GM12865 (cell line): ENCODE results near the gene TBC1D22A.

Experiments
- DNase-seq: peaks from one replicate; pipeline ENCODE4 v3.0.0; 2010; ENCODE audit warnings: low read depth
- H3K4me3 ChIP-seq: 2 replicates; pipeline ENCODE4 v1.5.1; 2011; ENCODE audit warnings: mild to moderate bottlenecking, low read depth, low read length, control low read depth
- TF ChIP-seq, protein P1 (sequence below): IDR thresholded peaks from 2 replicates; pipeline ENCODE4 v1.5.1; 2011; ENCODE audit warnings: low read length, control low read depth, low read depth, inconsistent platforms; ENCODE audit not compliant: insufficient read depth; ENCODE audit errors: missing control alignments

Gene TBC1D22A

GRCh38 chr22:47151490-47151889, 389.0 kb downstream of the TBC1D22A start:
- TF ChIP-seq, protein P1, sequence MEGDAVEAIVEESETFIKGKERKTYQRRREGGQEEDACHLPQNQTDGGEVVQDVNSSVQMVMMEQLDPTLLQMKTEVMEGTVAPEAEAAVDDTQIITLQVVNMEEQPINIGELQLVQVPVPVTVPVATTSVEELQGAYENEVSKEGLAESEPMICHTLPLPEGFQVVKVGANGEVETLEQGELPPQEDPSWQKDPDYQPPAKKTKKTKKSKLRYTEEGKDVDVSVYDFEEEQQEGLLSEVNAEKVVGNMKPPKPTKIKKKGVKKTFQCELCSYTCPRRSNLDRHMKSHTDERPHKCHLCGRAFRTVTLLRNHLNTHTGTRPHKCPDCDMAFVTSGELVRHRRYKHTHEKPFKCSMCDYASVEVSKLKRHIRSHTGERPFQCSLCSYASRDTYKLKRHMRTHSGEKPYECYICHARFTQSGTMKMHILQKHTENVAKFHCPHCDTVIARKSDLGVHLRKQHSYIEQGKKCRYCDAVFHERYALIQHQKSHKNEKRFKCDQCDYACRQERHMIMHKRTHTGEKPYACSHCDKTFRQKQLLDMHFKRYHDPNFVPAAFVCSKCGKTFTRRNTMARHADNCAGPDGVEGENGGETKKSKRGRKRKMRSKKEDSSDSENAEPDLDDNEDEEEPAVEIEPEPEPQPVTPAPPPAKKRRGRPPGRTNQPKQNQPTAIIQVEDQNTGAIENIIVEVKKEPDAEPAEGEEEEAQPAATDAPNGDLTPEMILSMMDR = no peak
- H3K4me3 ChIP-seq = no peak overlapping the region
- DNase-seq = no peak

DNA sequence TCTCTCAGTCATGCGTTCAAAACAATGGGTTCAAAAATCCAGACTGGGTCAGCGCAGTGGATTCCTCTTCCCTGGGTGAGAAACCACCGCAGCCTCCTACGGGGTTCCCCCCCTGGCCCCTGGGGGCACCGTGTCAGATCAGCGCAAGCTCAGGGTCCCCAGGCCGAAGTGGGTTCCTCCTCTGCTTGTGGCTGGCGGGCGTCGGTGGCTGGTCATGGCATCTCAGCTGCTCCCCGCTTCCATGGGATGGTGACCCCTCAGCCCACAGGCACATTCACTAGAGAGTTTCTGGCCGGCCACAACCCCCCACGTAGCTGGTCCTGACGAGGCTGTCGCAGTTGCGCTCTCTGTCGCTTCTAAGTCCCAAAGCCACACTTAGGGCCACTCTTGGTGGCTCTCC, 389.8 kb downstream of the TBC1D22A start:
- TF ChIP-seq, protein P1 = no peak
- DNase-seq = no peak
- H3K4me3 ChIP-seq = no peak overlapping the region

DNA sequence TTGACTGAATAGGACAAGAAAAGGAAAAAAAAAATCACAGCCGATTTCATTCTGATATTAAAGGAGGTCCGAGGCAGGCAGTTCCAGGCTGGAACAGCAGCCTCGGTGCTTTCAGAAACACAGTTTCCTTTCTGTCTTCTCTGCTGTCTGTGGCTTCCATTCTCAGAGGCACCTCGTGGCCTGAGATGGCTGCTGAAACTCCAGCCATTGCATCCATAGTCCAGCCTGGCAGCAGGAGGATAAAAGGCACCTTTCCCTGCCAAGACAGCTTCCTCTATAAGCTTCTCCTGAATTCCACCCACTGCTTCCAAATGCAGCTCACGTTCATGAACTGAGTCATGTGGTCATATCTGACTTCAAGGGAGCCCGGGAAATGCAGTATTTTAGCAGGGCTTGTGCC, 390.5 kb downstream of the TBC1D22A start:
- TF ChIP-seq, protein P1 = no peak
- DNase-seq = no peak
- H3K4me3 ChIP-seq = no peak overlapping the region

GRCh38 chr22:47153854-47154525, 391.5 kb downstream of the TBC1D22A start:
- no peak overlapping the region for H3K4me3 ChIP-seq
- TF ChIP-seq, protein P1 = no peak
- DNase-seq = no peak

DNA sequence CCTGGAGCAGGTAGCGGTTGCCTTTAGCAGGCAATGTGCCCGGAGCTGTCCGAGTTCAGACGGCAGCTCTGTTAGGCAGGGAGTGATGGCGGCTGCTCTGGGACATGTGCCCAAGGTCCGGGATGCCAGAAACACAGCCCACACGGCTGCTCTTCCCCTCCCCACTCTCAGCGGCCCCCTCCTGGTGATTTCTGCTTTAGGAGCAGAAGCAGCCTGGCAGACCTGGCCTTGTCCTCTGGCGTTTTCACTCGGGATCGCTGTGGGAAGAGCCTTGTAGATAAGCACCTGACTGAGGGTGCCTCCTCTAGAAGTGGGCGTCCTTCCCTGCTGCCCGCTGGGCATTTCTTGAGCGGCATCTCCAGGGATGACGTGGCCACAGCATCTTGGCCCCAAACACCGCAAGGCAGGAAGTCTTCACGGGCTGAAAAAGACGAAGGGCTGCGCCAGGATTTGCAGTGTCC, 392.2 kb downstream of the TBC1D22A start:
- no peak overlapping the region for H3K4me3 ChIP-seq
- DNase-seq = no peak
- TF ChIP-seq, protein P1 = no peak

- TF ChIP-seq, protein P1 = no peak
- no peak for DNase-seq
- H3K4me3 ChIP-seq = no peak overlapping the region
These were observed 392.9 kb downstream of the TBC1D22A start for GRCh38 chr22:47155131-47155885.
